Measurements from ENCODE around the gene SYF2.

GRCh38 chr1:25245809-25246599 is 13.7 kb upstream of the SYF2 start:
- TF ChIP-seq TAF1 (IDR thresholded peaks at IDR 0.05; ENCODE audit: low read depth, low read length) (no peak), POLR2A (IDR thresholded peaks at IDR 0.05; ENCODE audit: low read depth, low read length) (no peak), POLR2AphosphoS5 (IDR thresholded peaks at IDR 0.05; ENCODE audit: low read depth, low read length) (no peak), SPI1 (IDR thresholded peaks at IDR 0.05; ENCODE audit: low read depth, low read length) (no peak)
